Nephron progenitor cell (in vitro differentiated cells): ENCODE measurements around the gene TNRC6C.

ENCODE experiments used
- DNase-seq: peaks from one replicate; pipeline ENCODE4 v3.0.0; 2021
- H3K27ac Mint-ChIP-seq: 2 replicates; pipeline ENCODE4 v1.8.0; 2021; ENCODE audit warnings: mild to moderate bottlenecking, moderate library complexity, mixed read lengths
- H3K27me3 Mint-ChIP-seq: 2 replicates; pipeline ENCODE4 v1.8.0; 2021; ENCODE audit warnings: mild to moderate bottlenecking, low read depth, mixed read lengths; ENCODE audit not compliant: poor library complexity
- H3K36me3 Mint-ChIP-seq: 2 replicates; pipeline ENCODE4 v1.8.0; 2021; ENCODE audit warnings: low read depth, mixed read lengths
- H3K4me1 Mint-ChIP-seq: 2 replicates; pipeline ENCODE4 v1.8.0; 2021; ENCODE audit warnings: mixed read lengths
- H3K4me3 Mint-ChIP-seq: 2 replicates; pipeline ENCODE4 v1.8.0; 2021; ENCODE audit warnings: mild to moderate bottlenecking, moderate library complexity, mixed read lengths
- H3K9me3 Mint-ChIP-seq: 2 replicates; pipeline ENCODE4 v1.8.0; 2021; ENCODE audit warnings: mild to moderate bottlenecking, moderate library complexity, mixed read lengths
- CTCF ChIP-seq: fragments of 200-600 bp; sonication (generic); IDR thresholded peaks from 2 replicates; pipeline ENCODE4 v1.5.0; 2021; ENCODE audit warnings: antibody characterized with exemption

The TNRC6C gene

GRCh38 chr17:78151514-78152008, 193.1 kb downstream of the TNRC6C start:
- Mint-ChIP-seq H3K27ac (no peak overlapping the region), H3K4me3 (no peak overlapping the region), H3K27me3 (peaks cover 8% of the 10 kb centered on the region), H3K4me1 (peaks cover 34% of the 10 kb centered on the region), H3K9me3 (no peaks in the 10 kb centered on the region), H3K36me3 (no peaks in the 10 kb centered on the region)
- TF ChIP-seq CTCF = no peak
- DNase-seq = no peak

GRCh38 chr17:78154903-78155811, 196.7 kb downstream of the TNRC6C start:
- Mint-ChIP-seq H3K4me1 (peaks cover 30% of the 10 kb centered on the region), H3K36me3 (no peaks in the 10 kb centered on the region), H3K9me3 (no peaks in the 10 kb centered on the region), H3K27me3 (peaks cover 19% of the 10 kb centered on the region), H3K4me3 (no peak overlapping the region), H3K27ac (peak overlapping the region; percentile 57)
- no peak for DNase-seq
- TF ChIP-seq CTCF = no peak
